ENCODE measurements around the gene ADTRP.

- TF ChIP-seq POLR2AphosphoS5 (IDR thresholded peaks at IDR 0.05) (no peak), CTCF (IDR thresholded peaks at IDR 0.05) (no peak), POLR2A (IDR thresholded peaks at IDR 0.05) (no peak), EP300 (IDR thresholded peaks at IDR 0.05) (no peak)
Observed at GRCh38 chr6:11795403-11795802, 16.8 kb upstream of the ADTRP start.
